ENCODE data around the gene XPO5. TPM values are rescaled to one million over a fixed set of nuclear protein-coding genes. Genes with fewer than 3 reads are reported as not detected.

XPO5 gene
- total and polyA plus RNA-seq, 2 experiments from 2014 or later = 18.8 to 27.6 TPM

DNA sequence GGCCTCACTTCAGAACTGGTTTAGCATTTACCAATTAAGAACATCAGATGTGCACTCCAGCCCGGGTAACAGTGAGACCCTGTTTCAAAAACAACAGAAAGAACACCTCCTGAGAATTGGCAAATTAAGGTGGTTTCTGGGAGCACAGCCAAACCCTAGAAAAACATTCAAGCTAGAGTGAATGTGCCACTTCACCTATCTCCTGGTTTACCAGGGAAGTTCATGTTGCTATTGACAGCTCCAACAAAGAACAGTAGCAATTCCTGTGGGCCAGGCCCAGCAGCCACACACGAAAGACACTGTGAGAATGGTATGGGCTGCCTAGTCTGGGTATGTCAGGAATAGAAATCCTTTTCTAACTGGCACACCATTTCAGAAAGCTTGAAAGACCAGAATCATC is 54.0 kb downstream of the XPO5 start:
- Histone ChIP-seq H3K9ac (no peak overlapping the region), H4K20me1 (ENCODE audit: insufficient read depth) (no peaks in the 10 kb centered on the region), H3K79me2 (ENCODE audit: insufficient read depth) (peaks cover 35% of the 10 kb centered on the region), H3K27ac (no peak overlapping the region), H3K36me3 (ENCODE audit: low read depth) (peaks cover 72% of the 10 kb centered on the region), H3K27me3 (replicated peaks; ENCODE audit: insufficient read depth) (no peaks in the 10 kb centered on the region), H2AFZ (no peak overlapping the region), H3F3A (ENCODE audit: insufficient read depth) (peaks cover 37% of the 10 kb centered on the region), H3K9me2 (ENCODE audit: insufficient read depth) (no peaks in the 10 kb centered on the region), H3K4me2 (ENCODE audit: unreplicated experiment) (no peak overlapping the region), H3K4me3 (no peak overlapping the region), H3K9me3 (ENCODE audit: low read depth) (no peaks in the 10 kb centered on the region), H3K4me1 (ENCODE audit: insufficient read depth) (peaks cover 11% of the 10 kb centered on the region)
- in situ Hi-C loops (cut with MboI) = no loop called here
- 94 to 97% methylated on average over 2 of the region's 2 CpGs for WGBS, 2 experiments (ENCODE audit: low coverage in 1 of 2, low lambda C conversion rate in 2 of 2, missing lambda C conversion rate in 2 of 2)
- DNase-seq = no peak
- TF ChIP-seq EZH2 (IDR thresholded peaks at IDR 0.05; ENCODE audit: insufficient read depth, poor library complexity, severe bottlenecking) (no peak), EZH2phosphoT487 (IDR thresholded peaks at IDR 0.05; ENCODE audit: insufficient read depth, low read depth) (no peak)

DNA sequence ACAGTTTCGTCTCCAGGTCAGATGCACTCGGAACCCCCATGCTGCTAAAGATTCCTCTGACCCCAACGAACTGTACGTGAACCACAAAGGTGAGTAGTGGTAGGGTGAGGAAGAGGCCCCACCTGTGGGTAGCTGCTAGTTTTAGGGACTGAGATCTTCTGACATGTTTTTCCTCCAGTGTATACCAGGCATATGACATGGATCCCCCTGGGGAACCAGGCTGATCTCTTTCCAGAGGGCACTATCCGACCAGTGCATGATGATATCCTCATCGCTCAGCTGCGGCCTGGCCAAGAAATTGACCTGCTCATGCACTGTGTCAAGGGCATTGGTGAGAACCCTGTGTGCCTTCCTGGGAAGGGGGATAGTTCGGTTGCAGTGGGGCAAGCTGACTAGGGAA is 55.7 kb downstream of the XPO5 start:
- Histone ChIP-seq H3K4me3 (no peak overlapping the region), H3K36me3 (ENCODE audit: low read depth) (peaks cover 56% of the 10 kb centered on the region), H3K4me1 (ENCODE audit: insufficient read depth) (peaks cover 19% of the 10 kb centered on the region), H2AFZ (no peak overlapping the region), H3K27me3 (replicated peaks; ENCODE audit: insufficient read depth) (no peaks in the 10 kb centered on the region), H3F3A (ENCODE audit: insufficient read depth) (peaks cover 31% of the 10 kb centered on the region), H3K9ac (no peak overlapping the region), H3K4me2 (ENCODE audit: unreplicated experiment) (no peak overlapping the region), H3K27ac (no peak overlapping the region), H3K79me2 (ENCODE audit: insufficient read depth) (peaks cover 51% of the 10 kb centered on the region), H3K9me2 (ENCODE audit: insufficient read depth) (no peaks in the 10 kb centered on the region), H4K20me1 (ENCODE audit: insufficient read depth) (no peaks in the 10 kb centered on the region), H3K9me3 (ENCODE audit: low read depth) (no peaks in the 10 kb centered on the region)
- WGBS, 2 experiments (ENCODE audit: low coverage in 1 of 2, low lambda C conversion rate in 2 of 2, missing lambda C conversion rate in 2 of 2) = 88 to 89% methylated on average over 8 of the region's 8 CpGs
- in situ Hi-C loops (cut with MboI) = no loop called here
- TF ChIP-seq EZH2phosphoT487 (IDR thresholded peaks at IDR 0.05; ENCODE audit: insufficient read depth, low read depth) (no peak), EZH2 (IDR thresholded peaks at IDR 0.05; ENCODE audit: insufficient read depth, poor library complexity, severe bottlenecking) (no peak)
- no peak for DNase-seq

DNA sequence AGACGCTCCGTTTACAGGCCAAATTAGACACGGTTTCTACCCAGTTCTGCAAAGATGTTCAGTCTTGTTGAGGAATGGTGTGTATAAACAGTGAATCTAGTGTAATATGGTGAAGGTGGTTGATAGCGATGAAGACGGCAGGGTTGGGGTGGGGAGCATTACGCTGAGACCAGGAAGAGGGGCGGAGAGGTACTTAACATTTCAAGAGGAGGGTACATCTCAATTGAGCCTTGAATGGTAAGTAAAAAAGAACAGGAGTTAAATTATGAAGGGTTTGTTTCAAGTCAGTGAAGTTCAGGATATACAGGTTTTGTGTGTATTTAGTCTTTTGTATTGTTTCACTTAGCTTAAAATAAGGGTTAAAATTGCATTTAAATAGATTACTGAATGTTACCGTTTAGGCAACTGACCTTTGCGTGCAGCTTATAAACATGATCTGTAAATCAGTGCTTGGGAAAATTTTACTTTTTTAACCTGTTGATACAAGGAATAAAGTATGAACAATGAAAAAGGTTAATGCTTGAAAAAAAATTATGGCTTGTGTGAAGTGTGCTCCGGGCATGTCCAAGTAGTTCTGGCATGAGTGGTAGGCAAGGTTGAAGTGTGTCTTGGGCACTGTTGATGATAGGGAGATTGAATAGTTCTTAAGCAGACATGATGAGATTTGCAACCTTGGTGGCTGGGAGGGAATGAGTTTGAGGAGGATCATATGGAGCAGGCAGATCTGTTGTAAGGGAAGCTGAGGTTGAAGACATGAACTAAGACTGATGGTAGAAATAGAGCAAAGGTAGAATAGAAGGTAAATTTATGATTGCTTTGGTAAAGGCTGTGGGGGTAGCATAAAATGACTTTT is 58.1 kb downstream of the XPO5 start:
- peaks cover 36% of the 10 kb centered on the region for H3K36me3 ChIP-seq (ENCODE audit: low read depth)
- peaks cover 21% of the 10 kb centered on the region for H3K4me1 ChIP-seq (ENCODE audit: insufficient read depth)
- DNase-seq = peak; percentile 36
- no peaks in the 10 kb centered on the region for H4K20me1 ChIP-seq (ENCODE audit: insufficient read depth)
- in situ Hi-C loops (cut with MboI) = no loop called here
- no peaks in the 10 kb centered on the region for H3K9me2 ChIP-seq (ENCODE audit: insufficient read depth)
- H3K9ac ChIP-seq = peak overlapping the region; percentile 95
- peak overlapping the region; percentile 91 for H2AFZ ChIP-seq
- H3K4me2 ChIP-seq (ENCODE audit: unreplicated experiment) = peak overlapping the region; percentile 99
- WGBS, 2 experiments (ENCODE audit: low coverage in 1 of 2, low lambda C conversion rate in 2 of 2, missing lambda C conversion rate in 2 of 2) = 0 to 1% methylated on average over 10 of the region's 10 CpGs
- no peaks in the 10 kb centered on the region for H3K9me3 ChIP-seq (ENCODE audit: low read depth)
- no peaks in the 10 kb centered on the region for H3K27me3 ChIP-seq (replicated peaks; ENCODE audit: insufficient read depth)
- H3K4me3 ChIP-seq = peak overlapping the region; percentile 99
- H3K27ac ChIP-seq = peak overlapping the region; percentile 53
- H3K79me2 ChIP-seq (ENCODE audit: insufficient read depth) = peaks cover 74% of the 10 kb centered on the region
- TF ChIP-seq EZH2phosphoT487 (IDR thresholded peaks at IDR 0.05; ENCODE audit: insufficient read depth, low read depth) = no peak
- no peak for TF ChIP-seq EZH2 (IDR thresholded peaks at IDR 0.05; ENCODE audit: insufficient read depth, poor library complexity, severe bottlenecking)
- H3F3A ChIP-seq (ENCODE audit: insufficient read depth) = peaks cover 27% of the 10 kb centered on the region

DNA sequence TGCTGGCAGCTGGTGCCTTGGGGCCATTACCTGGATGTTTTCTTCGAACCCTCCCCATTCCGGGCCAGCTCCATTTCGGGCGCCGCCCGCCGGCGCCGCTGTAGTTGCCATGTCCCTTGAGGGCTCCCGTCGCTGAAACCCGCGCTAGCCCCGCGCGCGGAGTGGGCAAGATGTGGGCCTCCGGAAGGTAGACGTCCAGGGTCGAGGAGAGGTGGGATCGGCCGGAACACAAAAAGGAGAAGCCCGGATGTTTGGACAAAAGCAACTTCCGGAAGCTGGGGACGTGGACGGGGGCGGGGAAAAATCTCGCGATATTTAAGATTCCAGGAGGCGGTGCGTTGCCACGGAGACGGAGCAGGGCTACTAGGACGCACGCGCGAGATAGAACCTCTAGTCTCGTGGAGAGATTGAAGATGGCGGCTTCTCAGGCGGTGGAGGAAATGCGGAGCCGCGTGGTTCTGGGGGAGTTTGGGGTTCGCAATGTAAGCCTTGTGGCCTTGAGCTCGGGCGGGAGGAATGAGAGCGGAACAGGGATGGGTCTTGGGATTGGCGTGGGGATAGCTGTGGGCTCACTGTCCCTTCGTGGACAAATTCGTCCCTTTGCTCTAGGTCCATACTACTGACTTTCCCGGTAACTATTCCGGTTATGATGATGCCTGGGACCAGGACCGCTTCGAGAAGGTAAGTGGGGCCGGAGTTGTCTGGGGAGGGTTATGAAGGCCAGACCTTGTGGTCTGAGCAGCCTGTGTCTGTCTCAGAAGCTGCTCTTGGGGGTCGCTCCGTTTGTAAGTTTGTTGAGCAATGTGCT is 58.9 kb downstream of the XPO5 start, which contains the start of the genes POLR1C and YIPF3:
Gene POLR1C (plus strand): TSS at position 393 of the 808 bp plus-strand sequence. CDS start 21 bp downstream, at position 414.
Gene YIPF3 (minus strand): TSS at position 230 of the 808 bp plus-strand sequence. CDS start 119 bp downstream, at position 111.
- Histone ChIP-seq H3K4me1 (ENCODE audit: insufficient read depth) (peaks cover 21% of the 10 kb centered on the region), H3K36me3 (ENCODE audit: low read depth) (peaks cover 28% of the 10 kb centered on the region), H3K4me2 (ENCODE audit: unreplicated experiment) (peak within 1 kb of the TSS; percentile 99), H3K27ac (peak within 1 kb of the TSS; percentile 73), H3K4me3 (peak within 1 kb of the TSS; percentile 99), H3F3A (ENCODE audit: insufficient read depth) (peaks cover 23% of the 10 kb centered on the region), H3K9me2 (ENCODE audit: insufficient read depth) (no peaks in the 10 kb centered on the region), H3K79me2 (ENCODE audit: insufficient read depth) (peaks cover 74% of the 10 kb centered on the region), H3K27me3 (replicated peaks; ENCODE audit: insufficient read depth) (no peaks in the 10 kb centered on the region), H2AFZ (peak within 1 kb of the TSS; percentile 91), H4K20me1 (ENCODE audit: insufficient read depth) (no peaks in the 10 kb centered on the region), H3K9ac (peak within 1 kb of the TSS; percentile 95), H3K9me3 (ENCODE audit: low read depth) (no peaks in the 10 kb centered on the region)
- in situ Hi-C loops (cut with MboI) = no loop called here
- TF ChIP-seq EZH2phosphoT487 (IDR thresholded peaks at IDR 0.05; ENCODE audit: insufficient read depth, low read depth) = no peak
- WGBS, 2 experiments (ENCODE audit: low coverage in 1 of 2, low lambda C conversion rate in 2 of 2, missing lambda C conversion rate in 2 of 2) = 0 to 1% methylated on average over 56 to 57 of the region's 57 CpGs
- peak; percentile 100 for DNase-seq

Data from GM23248 (cell line).